Kidney (tissue), 14 donors: Measurements from ENCODE around the gene KCNK18. TPM values are rescaled to one million over a fixed set of nuclear protein-coding genes. Genes with fewer than 3 reads are reported as not detected.

Experiments
- DNase-seq, 5 donors: peaks; one replicate each; pipeline ENCODE4 v3.0.0-alpha.2; 2013 to 2020
- FAIRE-seq: peaks from 2 replicates; lab custom pipeline; 2012; peaks lifted over from hg19 to GRCh38; lab: Jason Lieb, UNC
- H3K27ac ChIP-seq, 2 donors: one replicate each; pipeline ENCODE4 v1.7.0; 2013; ENCODE audit warnings: low read depth in 2 of 2, low read length in 2 of 2, inconsistent platforms in 1 of 2
- H3K27me3 ChIP-seq: one replicate; pipeline ENCODE4 v1.7.1; 2013; ENCODE audit warnings: low read length, inconsistent platforms; ENCODE audit not compliant: control insufficient read depth, insufficient read depth
- H3K36me3 ChIP-seq, 3 donors: one replicate each; pipeline versions ENCODE4 v1.7.0 to v1.7.1; 2013; ENCODE audit warnings: low read length in 3 of 3, control low read depth in 1 of 3, inconsistent platforms in 1 of 3; ENCODE audit not compliant: insufficient read depth in 3 of 3, control insufficient read depth in 2 of 3
- H3K4me1 ChIP-seq, 3 donors: one replicate each; pipeline versions ENCODE4 v1.7.0 to v1.7.1; 2013; ENCODE audit warnings: low read length in 3 of 3, inconsistent platforms in 1 of 3, low read depth in 1 of 3; ENCODE audit not compliant: control insufficient read depth in 2 of 3, insufficient read depth in 2 of 3
- H3K4me3 ChIP-seq, 3 donors: one replicate each; pipeline versions ENCODE4 v1.7.0 to v1.8.1; 2013; ENCODE audit warnings: low read length in 3 of 3, control low read depth in 1 of 3, inconsistent platforms in 1 of 3
- H3K9ac ChIP-seq, 3 donors: one replicate each; pipeline versions ENCODE4 v1.7.0 to v1.7.1; 2013; ENCODE audit warnings: low read length in 3 of 3, control low read depth in 1 of 3, inconsistent platforms in 1 of 3
- H3K9me3 ChIP-seq, 3 donors: one replicate each; pipeline versions ENCODE4 v1.7.0 to v1.7.1; 2013; ENCODE audit warnings: low read length in 3 of 3, control low read depth in 1 of 3, inconsistent platforms in 1 of 3; ENCODE audit not compliant: control insufficient read depth in 2 of 3, insufficient read depth in 1 of 3
- intact Hi-C: fragments of 100-400 bp; cut with DNase I; formaldehyde crosslinking; loops from one replicate; pipeline ENCODE4 v1.11.1; 2022
- polyA plus RNA-seq: library from polyadenylated mRNA; stranded (reverse); fragments of 350-450 nt; fragmentation: Illumina TruSeq; extraction: RNeasy Lipid Tissue Mini Kit (QIAGEN cat#74804); gene quantifications from one replicate; pipeline ENCODE4 v1.2.3, GENCODE V29; 2014; ENCODE audit warnings: low read depth, low replicate concordance; ENCODE audit not compliant: insufficient read depth
- total RNA-seq: library from RNA; stranded (reverse); fragmentation: NEBNext Ultra II Directional; extraction: Animal tissue kit (Norgen Biotek cat#: 25700); gene quantifications from one replicate; pipeline ENCODE4 v1.2.1, GENCODE V29; 2021
- TF ChIP-seq, protein P1 (sequence below): IDR thresholded peaks from 3 replicates; pipeline ENCODE4 v1.5.1; 2012; ENCODE audit warnings: mild to moderate bottlenecking, moderate library complexity, borderline replicate concordance; ENCODE audit not compliant: insufficient read depth; ENCODE audit errors: extremely low read depth
- donor health status: control.
- donor health status: control.
- donor health status: control.
- donor health status: control.
- donor health status: control.
- donor health status: DM: yes; HTN: yes; CAD: no.
- donor health status: Normal renal cell carcinoma (clear cell type).

The KCNK18 gene
- total and polyA plus RNA-seq, 2 donors from 2014 or later, result not detected

DNA sequence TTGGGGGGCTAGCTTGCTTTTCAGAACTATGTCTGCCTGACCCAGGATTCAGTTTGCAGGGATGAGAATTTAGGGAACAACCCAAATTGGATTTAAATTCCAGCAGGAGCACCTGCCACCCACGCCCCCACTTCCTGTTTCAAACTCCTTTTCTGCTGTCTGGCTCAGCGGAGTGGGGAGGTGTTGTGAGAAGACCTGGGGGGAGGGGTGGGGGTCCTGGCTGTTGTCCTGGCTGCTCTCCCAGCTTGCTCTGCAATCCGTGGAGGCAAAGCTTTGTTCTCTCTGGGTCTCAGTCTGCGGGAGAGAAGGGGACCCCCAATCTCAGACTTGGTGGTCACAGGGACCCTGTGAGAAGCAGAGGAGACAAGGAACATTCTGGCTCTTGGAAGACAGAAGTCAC lies 799 bp downstream of the KCNK18 start:
- H3K4me1 ChIP-seq, result no peaks in the 10 kb centered on the region
- FAIRE-seq (no peak), DNase-seq (peak in 1 of 5 donors; percentile 13)
- TF ChIP-seq, protein P1, sequence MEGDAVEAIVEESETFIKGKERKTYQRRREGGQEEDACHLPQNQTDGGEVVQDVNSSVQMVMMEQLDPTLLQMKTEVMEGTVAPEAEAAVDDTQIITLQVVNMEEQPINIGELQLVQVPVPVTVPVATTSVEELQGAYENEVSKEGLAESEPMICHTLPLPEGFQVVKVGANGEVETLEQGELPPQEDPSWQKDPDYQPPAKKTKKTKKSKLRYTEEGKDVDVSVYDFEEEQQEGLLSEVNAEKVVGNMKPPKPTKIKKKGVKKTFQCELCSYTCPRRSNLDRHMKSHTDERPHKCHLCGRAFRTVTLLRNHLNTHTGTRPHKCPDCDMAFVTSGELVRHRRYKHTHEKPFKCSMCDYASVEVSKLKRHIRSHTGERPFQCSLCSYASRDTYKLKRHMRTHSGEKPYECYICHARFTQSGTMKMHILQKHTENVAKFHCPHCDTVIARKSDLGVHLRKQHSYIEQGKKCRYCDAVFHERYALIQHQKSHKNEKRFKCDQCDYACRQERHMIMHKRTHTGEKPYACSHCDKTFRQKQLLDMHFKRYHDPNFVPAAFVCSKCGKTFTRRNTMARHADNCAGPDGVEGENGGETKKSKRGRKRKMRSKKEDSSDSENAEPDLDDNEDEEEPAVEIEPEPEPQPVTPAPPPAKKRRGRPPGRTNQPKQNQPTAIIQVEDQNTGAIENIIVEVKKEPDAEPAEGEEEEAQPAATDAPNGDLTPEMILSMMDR, result no peak
- H3K36me3 ChIP-seq, result no peaks in the 10 kb centered on the region
- H3K9me3 ChIP-seq, result no peaks in the 10 kb centered on the region
- intact Hi-C loops, result no loop called here
- H3K27me3 ChIP-seq, result no peaks in the 10 kb centered on the region
- no peak overlapping the region for H3K9ac ChIP-seq
- H3K4me3 ChIP-seq, result no peak overlapping the region
- no peak overlapping the region for H3K27ac ChIP-seq

DNA sequence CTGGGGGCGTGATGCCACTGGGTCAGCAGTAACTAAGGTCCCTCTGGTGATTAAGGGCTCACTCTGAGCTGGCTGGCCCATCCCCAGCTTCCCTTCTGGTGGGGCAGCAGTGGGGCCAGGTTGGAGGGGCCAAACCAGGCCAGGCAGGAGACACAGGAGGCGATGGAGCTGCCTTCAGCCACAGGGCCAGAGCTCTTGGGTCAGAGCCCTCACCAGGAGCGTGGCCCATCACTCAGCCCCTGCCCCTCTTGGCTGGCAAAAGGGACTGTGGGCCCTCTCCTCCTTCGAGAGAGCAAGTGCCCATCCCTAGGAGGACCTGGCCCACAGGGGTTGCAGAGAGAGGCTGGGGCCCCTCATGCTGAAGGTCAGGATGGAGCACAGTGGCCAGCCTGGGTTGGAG lies 4.5 kb downstream of the KCNK18 start:
- no peak overlapping the region for H3K27ac ChIP-seq
- FAIRE-seq (no peak), DNase-seq (no peak)
- intact Hi-C loops, result no loop called here
- no peak overlapping the region for H3K9ac ChIP-seq
- no peaks in the 10 kb centered on the region for H3K4me1 ChIP-seq
- H3K27me3 ChIP-seq, result no peaks in the 10 kb centered on the region
- H3K9me3 ChIP-seq, result no peaks in the 10 kb centered on the region
- TF ChIP-seq, protein P1, result no peak
- no peaks in the 10 kb centered on the region for H3K36me3 ChIP-seq
- H3K4me3 ChIP-seq, result no peak overlapping the region

DNA sequence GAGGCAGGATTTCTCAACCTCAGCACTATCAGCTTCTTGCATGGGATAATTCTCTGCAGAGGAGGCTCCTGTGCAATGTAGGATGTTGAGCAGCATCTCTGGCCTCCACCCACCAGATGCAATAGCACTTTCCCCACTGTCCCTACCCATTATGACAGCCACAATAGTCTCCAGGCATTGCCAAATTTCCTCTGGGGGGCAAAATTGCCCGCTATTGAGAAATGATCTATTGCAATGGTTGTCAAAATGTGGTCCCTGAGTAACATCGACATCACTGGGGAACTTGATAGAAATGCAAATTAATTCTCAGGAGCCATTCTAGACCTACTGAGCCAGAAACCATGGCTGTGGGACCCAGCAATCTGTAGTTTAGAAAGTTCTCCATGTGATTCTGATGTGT lies 7.0 kb downstream of the KCNK18 start:
- intact Hi-C loops, result no loop called here
- no peak overlapping the region for H3K4me3 ChIP-seq
- no peak overlapping the region for H3K9ac ChIP-seq
- no peaks in the 10 kb centered on the region for H3K9me3 ChIP-seq
- TF ChIP-seq, protein P1, result no peak
- no peaks in the 10 kb centered on the region for H3K4me1 ChIP-seq
- no peaks in the 10 kb centered on the region for H3K36me3 ChIP-seq
- FAIRE-seq (no peak), DNase-seq (no peak)
- no peak overlapping the region for H3K27ac ChIP-seq
- no peaks in the 10 kb centered on the region for H3K27me3 ChIP-seq

DNA sequence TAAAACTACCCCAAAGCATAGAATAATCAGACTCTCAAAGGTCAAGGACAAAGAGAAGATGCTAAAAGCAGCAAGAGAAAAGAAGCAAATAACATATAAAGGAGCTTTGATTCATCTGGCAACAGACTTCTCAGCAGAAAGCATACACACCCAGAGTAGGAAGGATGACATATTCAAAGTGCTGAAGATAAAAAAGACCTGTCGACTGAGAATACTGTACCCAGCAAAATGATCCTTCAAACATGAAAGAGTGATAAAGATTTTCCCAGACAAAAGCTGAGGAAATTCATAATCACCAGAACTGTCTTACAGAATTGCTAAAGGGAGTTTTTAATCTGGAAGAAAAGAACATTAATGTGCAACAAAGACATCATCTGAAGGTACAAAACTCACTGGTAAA lies 14.9 kb downstream of the KCNK18 start:
- Histone ChIP-seq H3K4me3 (no peak overlapping the region), H3K27me3 (peaks cover 3% of the 10 kb centered on the region), H3K9me3 (peaks cover 0 to 9% (median 4%) of the 10 kb centered on the region in 3 donors), H3K27ac (no peak overlapping the region), H3K36me3 (no peaks in the 10 kb centered on the region), H3K4me1 (peaks cover 0 to 4% (median 3%) of the 10 kb centered on the region in 3 donors), H3K9ac (no peak overlapping the region)
- FAIRE-seq, result no peak
- DNase-seq, result no peak
- intact Hi-C loops, result no loop called here
- TF ChIP-seq, protein P1, result no peak
